Superior temporal gyrus (tissue), 1 donor: Measurements from ENCODE around the gene GADD45G.

Experiments
- DNase-seq: peaks from one replicate; pipeline ENCODE4 v3.0.0-alpha.2; 2016; ENCODE audit errors: extremely low spot score

GADD45G gene

DNA sequence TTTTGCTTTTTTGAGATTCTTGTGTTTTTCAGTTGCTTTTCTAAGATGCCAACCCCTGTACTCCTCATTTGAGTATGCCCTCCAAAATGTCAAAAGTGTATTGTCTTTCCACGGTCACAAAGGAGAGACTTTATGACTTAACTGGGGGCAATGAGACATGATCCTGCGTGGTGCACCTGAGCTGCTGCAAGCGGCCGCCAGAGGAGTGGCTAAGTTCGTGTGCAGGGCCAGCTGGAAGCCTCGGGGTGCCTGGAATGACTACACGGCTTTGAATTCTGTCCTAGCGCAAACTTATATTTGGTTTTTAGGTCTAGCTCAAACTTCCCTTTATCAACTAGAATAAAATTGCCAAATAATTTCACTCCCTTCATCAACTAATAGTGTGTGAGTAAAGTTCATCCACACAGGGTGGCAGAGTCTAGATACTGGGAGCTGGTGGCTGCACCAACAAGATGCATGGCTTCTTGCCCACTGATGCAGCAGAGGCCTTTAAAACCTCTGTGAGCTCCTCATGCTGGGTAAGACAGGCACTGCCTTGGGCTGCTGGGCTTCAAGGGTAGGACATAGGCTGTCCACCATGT is 4.7 kb downstream of the GADD45G start:
- DNase-seq = no peak

DNA sequence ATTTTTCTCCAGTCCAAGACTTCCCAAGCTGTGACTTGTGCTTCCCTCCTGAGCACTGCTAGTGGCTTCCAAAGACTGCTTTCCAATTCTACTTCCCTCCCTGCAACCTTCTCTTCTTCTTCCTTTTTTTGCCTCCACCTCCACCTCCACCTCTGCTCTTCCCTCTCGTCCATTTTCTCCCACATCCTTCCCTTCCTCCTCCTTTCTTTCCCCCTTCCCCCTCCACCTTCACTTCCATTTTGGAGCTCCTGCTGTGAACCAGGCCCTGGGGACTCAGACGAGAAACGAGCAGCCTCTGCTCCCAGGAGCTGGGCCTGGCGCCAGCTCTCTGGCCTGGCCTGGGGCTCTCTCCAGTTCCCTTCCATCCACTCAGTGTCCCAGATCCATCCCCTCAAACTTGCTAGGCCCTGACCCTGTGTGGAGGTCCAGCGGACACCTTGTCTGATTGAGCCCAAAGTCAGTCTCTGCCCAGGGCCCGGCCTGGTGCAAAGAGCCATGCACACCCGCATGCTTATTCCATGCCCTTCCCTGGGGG is 5.6 kb downstream of the GADD45G start:
- no peak for DNase-seq

DNA sequence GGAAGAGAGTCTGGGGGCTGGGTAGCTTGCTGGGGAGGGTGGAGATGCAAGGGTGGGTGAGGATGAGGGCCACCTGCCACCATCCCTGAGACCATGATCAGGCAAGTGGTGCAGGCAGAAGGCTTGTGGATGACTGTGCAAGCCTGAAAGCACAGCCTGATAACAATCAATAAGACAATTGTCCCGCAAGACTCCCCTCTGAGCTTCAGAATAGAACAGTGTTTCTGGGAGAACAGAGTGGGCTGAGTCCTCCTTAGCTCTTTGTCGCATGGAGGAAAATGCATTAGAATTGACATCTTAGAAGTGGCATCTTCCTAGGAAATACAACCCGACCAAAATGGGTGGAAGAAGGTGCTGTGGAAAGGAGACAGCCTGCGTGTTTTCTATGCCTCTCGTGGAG is 6.6 kb downstream of the GADD45G start:
- no peak for DNase-seq

DNA sequence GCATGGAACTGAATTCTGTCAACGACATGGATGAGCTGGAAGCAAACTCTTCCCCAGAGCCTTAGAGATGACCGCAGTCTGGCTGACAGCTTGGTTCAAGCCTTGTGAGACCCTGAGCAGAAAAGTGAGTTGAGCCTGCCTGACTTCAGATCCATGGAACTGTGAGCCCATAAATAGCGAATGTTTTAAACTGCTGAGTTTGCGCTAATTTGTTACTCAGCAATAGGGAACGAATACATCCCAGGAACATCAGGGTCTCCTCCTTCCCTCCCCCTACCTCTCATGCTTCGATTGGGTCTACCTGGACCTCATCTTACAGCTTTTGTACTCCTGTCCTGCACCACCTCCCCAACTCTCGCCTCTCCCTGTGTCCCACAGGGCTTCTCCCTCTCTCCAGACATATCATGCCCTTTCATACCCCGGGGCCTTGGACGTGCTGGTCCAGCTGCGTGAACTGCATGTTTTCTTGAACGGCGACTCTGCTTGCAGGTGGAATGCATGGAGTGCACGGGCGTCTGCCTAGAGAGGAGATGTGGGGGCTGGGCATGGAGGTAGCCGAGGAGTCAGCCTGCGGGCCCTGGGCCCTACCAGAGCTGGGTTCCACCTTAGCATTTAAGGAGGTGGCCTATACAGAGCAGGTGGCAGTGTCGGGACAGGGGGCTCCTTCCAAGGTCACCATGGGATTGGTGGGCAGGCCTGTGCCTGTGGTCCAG is 7.9 kb downstream of the GADD45G start:
- DNase-seq = no peak

DNA sequence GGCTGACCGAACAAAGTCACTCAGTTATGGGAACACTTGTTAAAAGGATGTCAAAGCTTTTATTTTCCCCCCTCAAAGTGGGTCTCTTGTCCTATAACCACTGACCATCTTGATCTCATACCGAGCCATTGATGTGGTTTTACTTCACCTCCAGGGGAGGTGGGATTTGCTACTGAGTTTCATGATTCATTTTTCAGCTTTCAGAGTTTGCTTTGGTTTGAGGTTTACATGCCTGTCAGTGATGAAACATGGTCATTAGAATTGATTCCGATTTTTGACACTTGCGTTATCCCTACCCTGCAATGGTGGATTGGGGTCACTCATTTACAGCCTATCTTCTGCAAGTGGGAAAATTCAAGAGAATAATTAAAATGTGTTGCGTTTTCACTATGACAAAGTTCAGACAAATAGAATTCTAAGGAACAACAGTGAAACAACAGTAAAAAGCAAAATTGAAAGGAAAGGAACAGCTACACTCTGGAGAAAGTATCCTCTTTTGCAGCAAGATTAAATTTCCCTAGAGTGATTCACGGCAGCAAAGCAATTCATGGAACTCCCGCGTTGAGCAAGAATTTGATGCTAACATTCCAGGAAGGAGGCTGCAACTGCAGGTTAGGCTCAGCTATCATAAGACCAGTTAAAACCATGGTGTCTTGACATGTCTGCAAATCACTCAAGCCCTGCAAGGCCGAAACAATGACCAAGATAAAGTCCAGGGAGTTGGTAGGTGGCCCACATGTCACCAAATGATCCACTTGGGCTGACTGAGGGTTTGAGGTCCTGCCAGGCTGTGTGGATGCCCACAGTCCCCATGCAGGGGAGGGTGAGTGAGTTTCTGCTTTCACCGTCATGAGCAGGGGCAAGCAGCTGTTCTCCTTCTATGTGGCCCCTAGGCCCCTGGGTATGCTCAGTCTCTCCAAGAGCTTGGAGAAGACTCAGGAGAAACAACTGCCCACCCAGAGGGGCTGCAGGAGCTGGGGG is 9.4 kb downstream of the GADD45G start:
- DNase-seq = no peak

DNA sequence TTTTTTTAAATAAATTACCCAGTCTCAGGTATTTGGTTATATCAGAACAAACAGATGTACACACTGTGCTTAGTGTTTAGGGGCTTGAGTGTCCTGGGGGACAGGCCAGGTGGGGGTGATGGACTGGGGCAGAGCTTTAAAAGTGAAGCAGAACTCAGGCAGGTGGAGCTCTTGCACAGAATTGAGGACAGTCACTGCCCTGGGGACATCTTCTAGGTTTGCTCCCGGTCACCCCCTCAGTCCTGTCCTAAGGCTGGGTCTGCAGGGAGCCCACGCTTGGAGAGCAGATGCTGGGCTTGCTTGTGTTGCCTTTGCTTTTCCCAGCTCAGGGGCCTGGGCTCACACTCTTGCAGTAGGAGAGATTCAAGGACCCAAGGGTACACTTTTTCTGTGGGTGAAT is 10.8 kb downstream of the GADD45G start:
- DNase-seq = no peak

DNA sequence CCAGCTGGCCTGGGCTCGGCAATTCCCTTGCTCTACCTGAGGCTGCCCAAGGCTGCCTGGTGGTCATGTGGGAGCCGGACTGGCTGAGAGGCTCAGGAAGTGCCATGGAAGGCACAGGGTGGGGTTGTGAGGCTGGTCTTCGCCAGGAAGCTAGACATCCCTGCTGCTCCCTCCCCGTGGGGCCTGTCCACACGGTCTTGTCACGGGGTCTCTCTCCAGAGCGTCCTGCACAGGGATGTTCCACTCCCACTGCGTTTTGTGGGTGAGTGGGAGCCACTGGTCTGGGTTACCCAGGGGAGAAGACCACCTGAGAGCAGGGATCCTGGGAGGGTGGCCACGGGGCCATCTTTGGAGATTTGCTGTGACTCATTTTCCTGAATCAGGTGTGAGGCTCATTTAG is 11.6 kb downstream of the GADD45G start:
- no peak for DNase-seq

DNA sequence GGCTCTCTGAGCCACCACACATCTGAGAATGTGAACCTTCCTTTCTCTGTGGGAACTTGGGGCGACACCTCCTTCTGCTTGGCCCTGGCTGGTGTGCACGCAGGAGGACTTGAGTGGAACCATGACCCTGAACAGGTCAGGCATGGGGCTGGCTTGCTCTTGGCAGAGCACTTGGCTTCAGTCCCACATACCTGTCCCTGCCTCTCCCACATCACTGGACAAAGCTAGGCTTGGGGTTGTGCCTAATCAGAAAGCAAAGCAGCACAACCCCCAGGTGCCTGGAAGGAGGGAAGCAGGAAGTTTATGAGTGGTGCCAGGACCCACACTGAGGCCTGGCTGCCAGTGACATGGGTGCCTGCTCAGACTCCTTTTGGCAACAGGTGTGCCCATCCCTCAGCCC is 13.2 kb downstream of the GADD45G start:
- no peak for DNase-seq

DNA sequence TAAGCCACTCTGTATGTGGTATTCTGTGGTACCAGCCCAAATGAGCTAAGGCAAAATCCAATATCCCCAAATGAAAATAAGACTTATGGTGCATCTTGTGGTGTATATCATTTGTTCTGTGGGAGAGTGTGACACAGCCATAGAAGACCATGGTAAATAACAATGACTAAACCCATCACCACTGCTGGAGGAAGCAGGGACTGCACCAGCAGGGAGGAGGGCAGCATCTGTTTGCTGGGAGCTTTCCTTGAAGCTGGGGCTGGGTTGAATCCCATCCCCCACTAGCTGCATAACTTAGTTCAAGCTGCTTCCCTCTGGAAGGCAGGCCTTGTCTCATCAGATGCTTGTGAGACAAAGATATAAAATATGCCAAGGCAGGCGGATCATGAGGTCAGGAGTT is 14.2 kb downstream of the GADD45G start:
- DNase-seq = no peak

DNA sequence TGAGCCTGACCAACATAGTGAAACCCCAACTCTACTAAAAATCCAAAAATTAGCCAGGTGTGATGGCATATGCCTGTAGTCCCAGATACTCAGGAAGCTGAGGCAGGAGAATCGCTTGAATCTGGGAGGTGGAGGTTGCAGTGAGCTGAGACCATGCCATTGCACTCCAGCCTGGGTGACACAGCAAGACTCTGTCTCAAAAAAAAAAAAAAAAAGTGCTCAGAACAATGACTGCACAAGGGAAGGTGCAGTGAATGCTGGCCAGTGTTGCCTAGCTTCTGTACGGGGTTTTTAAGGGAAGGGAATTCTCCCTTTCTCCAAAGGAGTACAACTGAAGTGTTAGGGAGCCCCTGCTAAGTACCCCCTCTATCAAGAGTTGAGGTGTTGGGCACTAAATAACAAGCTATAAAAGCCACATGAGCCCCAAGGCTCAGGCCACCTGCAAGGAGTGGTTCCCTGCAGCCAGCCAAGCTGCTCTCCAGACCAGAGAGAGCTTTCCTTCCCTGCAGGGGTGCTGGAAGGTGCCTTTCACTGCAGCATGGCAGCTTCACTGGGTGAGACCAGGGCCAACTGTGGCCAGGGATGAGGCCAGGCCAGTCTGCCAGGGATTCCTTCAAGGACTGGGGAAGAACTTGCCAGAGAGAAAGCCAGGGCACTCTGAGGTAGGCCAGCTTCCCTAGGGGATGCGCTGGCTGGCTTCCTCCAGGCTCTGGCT is 14.8 kb downstream of the GADD45G start:
- no peak for DNase-seq

DNA sequence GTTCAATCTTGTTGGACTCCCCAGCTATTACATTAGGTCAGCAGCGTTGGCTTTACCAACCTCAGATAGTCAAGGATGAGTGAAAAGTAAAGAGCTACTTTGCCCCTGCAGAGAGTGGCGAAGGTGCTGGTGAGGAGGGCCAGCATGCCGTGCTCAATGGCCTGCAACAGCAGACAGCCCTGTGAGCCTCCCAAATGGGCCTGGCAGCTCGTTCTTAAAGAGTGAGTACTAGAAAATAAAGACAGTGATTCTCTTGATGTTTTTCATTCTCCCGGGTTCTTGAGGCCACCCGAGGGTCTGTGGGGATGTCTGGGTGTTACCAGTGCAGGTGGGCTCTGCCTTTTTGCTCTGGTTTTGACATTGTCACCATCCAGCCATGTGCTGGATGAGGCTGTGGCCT is 16.2 kb downstream of the GADD45G start:
- DNase-seq = no peak

DNA sequence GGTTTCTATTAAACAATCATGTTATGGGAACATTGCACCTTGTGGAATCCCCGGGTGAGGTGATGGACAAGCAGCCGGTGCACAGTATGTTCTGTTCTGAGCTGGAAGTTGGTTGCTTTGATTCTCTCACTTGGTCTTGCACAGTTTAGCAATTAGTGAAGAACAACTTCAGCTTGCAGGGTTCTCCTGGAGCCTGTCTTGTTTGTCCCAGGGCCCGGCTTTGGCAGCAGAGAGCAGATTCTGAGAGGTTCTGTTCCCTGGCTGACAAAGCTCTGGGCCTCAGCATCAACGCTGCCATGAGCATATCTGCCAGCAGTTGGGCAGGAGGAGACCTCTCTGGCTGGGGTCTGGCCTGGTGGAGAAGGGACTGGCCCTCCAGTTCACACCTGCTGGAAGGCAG is 16.9 kb downstream of the GADD45G start:
- no peak for DNase-seq

DNA sequence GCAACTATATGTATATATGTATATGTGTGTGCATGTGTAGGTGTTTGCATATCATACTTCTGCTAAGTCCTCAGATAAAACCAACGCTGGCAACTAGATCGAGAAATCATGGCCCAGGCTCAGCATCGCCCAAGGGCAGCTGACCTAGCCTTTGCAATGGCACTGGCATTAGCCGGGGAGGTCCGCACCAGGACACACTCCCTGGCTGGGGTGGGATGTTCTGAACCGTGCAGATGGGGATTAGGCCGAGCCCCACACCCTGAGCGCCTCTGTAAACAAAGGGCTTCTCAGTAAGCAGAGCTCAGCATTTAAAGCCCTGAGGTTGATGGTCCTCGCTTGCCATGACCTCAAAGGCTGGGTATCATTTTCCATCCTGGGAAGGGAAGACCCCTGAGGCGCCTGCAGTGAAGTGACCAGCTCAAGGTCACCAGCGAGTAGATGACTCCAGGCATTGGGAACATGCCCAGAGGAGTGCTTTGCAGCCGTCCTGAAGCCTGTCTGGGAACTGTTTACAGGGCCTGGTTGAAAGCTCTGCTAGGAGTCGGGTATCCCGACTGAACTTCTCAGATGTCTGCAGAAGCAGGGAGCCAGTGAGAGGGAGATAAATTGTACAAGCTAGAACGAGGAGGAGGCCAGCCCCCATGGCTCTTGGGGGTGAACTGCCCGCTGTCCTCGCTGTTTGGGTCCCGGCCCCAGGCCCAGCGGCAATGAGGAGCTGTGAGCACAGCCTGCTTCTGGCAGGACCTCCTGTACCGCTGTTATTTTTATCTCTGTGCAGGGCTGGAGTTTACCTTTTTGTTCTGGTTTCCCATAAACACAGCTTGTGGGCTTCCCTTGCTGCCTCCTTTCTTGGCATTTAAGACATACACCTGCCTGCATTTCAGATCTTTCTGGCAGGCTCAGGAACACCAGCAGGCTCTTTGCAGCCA is 18.4 kb downstream of the GADD45G start:
- no peak for DNase-seq

DNA sequence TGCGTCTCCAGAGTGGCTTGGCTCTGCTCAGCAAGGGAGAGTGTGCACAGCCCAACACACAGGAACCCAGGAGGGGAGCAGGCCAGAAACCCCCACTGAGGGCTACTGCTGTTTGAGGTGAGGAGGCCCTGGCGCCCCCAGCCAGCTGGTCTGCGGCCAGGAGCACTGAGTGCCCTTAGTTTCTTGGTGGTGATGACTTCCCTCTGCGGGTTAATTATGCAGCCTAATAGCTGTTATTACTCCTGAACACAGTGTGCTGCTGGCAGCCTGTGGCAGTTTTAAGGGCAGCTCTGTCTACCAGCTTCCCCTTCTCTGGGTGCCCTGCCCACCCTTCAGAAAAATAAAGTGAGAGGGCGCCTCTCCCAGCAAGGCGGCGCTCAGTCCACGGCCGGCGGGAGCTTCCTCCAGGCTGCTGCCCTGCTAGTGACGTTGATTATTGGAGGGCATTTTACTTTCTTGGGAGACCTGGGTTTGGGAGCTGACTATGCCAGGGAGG is 19.2 kb downstream of the GADD45G start:
- DNase-seq = no peak

DNA sequence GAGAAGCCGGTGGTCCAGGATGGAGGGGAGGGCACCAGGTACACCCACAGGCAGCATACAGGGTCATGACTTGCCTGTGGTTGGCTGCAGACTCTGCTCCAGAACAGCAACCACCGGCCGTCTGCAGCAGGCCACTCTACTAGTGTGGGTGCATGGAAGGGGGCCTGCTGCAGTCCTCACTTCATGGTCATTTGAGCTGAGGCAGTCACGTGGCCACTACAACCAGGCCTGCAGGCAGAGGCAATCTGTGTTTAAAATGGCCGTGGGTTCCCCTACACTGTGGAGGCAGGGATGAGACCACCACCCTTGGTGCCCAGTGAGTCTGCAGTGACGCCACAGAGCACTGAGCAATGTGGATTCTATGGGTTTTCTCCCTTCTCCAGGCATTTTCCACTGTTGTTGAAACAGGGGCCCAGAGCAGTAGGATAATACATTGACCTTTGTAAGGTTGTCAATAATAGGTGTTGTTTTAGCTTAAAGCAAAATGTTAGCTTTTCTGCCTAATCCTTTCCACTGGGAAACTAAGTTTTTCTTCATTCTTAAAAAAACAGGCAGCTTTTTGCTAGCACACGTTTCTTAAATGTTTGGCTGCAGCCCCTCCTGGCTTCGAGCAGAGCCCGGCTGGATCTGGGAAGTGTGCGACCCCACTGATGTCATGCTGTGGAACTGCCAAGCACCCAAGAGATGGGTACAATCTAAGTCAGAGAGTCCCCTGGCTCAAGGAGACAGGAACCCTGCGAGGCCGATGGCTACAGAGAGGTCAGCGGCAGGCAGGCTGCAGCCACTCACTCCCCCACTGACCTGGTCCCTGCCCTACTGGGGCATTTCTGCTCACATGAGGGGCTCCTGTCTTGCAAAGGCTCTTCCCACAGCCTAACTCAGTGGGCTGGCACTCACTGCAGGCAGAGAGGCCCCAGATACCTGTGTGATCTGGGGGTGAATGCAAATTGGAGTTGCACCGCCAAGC is 21.2 kb downstream of the GADD45G start:
- DNase-seq = no peak

DNA sequence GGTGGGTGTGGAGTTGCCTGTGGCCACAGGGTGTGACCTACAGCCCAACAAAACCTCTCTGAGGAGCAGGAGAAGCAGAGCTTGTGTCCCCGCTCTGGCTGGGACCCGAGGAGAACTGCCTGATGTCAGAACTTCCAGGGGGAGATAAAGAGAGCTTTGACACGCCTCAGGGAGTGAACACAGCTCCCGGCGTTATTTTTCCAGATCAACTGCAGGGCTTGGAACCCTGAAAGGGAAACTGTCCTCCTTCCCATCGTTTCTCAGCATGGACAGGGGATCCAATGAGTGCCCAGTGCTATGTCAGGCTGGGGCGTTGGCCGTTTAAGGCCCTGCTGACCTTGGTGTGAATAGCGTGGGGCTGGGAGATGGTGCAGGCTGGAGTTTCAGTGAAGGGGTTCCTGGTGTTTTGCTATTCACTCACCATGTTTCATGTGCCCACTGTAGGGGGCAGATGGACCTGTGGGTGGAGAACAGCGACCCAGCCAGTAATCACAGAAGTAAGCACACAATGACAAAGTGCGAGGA is 22.0 kb downstream of the GADD45G start:
- no peak for DNase-seq

DNA sequence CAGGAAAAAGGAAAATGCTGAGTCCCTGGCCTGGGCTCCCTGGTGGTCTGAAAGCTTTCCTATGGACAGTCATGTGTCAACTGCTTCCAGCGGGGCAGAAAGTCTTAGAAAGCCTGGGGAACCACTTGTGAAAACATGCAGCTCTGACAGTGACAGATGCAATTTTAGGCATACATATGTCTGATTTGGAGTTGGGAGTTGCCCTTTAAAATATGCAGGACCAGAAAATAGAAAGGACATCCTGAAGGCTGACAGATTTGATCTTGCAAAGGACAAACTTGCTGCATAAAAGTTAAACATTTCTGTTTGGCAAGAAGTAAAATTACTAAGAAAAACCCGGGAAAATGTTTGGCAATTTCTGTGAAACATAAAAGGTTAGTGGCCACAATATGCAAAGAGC is 23.8 kb downstream of the GADD45G start:
- no peak for DNase-seq

DNA sequence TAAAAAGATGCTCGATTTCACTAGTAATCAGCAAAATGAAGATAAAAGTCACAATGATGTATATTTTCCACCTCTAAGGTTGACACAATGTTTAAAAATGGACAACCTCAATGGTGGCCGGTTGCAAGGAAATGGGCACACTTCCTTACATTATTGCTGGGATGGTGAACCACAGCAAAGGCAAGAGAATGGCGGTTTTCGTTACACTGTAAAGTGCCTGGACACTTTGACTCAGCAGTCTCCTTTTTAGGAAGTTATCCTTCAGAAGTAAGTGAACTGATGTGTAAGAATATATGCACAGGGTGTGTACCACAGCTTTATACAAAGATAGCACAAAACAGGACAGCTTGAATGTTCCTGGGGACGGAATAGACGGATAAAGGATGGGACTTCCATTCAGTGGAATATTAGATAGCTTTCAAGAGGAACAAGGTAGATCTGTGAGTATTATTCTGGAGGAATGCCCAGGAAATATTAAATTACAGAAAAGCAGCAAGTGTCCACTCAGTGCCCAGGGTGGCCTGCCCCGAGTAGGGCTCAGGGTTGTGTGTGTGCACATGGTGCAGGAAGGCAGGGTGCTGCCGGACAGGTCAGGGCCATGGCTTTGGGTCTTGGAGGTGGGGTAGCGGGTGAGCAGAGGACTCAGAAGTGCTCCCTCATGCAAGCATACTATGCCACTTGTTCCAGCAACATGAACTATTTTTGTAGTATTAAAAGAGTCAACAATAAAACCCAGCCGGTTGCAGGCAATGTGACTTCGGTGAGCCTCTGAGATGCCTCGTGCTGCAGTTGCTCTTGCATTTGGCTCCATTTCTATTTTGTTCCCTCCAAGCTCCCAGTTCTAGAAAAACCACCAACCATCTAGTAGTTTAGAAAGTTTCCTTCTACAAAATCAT is 24.5 kb downstream of the GADD45G start:
- no peak for DNase-seq
